ENCODE data around the gene ABCA10. TPM values are rescaled to one million over a fixed set of nuclear protein-coding genes. Genes with fewer than 3 reads are reported as not detected.

The ABCA10 gene
- total RNA-seq, 1 experiment from 2014 or later = not detected

- Mint-ChIP-seq H3K27me3 (ENCODE audit: low read depth) (no peaks in the 10 kb centered on the region), H3K36me3 (no peaks in the 10 kb centered on the region), H3K27ac (no peak overlapping the region; the same call in 1 of the 2 replicates), H3K4me3 (no peak overlapping the region), H3K9me3 (no peaks in the 10 kb centered on the region), H3K4me1 (0 out of 2 replicates have a peak, but pooled peaks cover 3% of the 10 kb centered on the region)
- ATAC-seq = no peak
- CTCF ChIA-PET = interaction anchor here (0.7 to 1.4 kb wide), 2 partner anchors 19 to 403 kb away, joined by 3 to 4 read pairs; no protein-coding TSS in a partner anchor
- POLR2A ChIA-PET = no interaction called here
- TF ChIP-seq IRF2 (CRISPR knock-in tag; IDR thresholded peaks at IDR 0.05; ENCODE audit: borderline replicate concordance, low read depth) (no peak), ATF3 (CRISPR knock-in tag; conservative IDR thresholded peaks at IDR 0.05) (no peak), AR (CRISPR knock-in tag; IDR thresholded peaks at IDR 0.05) (no peak), TP53 (CRISPR knock-in tag; IDR thresholded peaks at IDR 0.05) (no peak), FOXK1 (CRISPR knock-in tag; IDR thresholded peaks at IDR 0.05) (no peak), MXD4 (CRISPR knock-in tag; IDR thresholded peaks at IDR 0.05; ENCODE audit: borderline replicate concordance) (no peak), NFE2L1 (CRISPR knock-in tag; IDR thresholded peaks at IDR 0.05) (no peak)
- no peak for DNase-seq (ENCODE audit: low spot score)
These were observed 124.9 kb downstream of the ABCA10 start for GRCh38 chr17:69103557-69104233.

GRCh38 chr17:69098625-69099024 lies 130.0 kb downstream of the ABCA10 start:
- Mint-ChIP-seq H3K4me3 (no peak overlapping the region), H3K9me3 (no peaks in the 10 kb centered on the region), H3K27ac (no peak overlapping the region), H3K36me3 (no peaks in the 10 kb centered on the region), H3K4me1 (peaks cover 9% of the 10 kb centered on the region), H3K27me3 (ENCODE audit: low read depth) (no peaks in the 10 kb centered on the region)
- ChIA-PET CTCF (interaction anchor here (0.9 kb wide), 1 partner anchor 13 kb away, joined by 5 read pairs; no protein-coding TSS in a partner anchor), POLR2A (no interaction called here)
- ATAC-seq (no peak), DNase-seq (ENCODE audit: low spot score) (no peak)
- TF ChIP-seq FOXK1 (CRISPR knock-in tag; IDR thresholded peaks at IDR 0.05) = no peak
- TF ChIP-seq TP53 (CRISPR knock-in tag; IDR thresholded peaks at IDR 0.05) = no peak
- TF ChIP-seq ZBTB21 (CRISPR knock-in tag; IDR thresholded peaks at IDR 0.05; ENCODE audit: borderline replicate concordance) = no peak
- TF ChIP-seq CREB1 (CRISPR knock-in tag; IDR thresholded peaks at IDR 0.05) = no peak
- no peak for TF ChIP-seq CREM (CRISPR knock-in tag; IDR thresholded peaks at IDR 0.05)
- TF ChIP-seq ATF6 (CRISPR knock-in tag; IDR thresholded peaks at IDR 0.05) = no peak
- TF ChIP-seq NR1H2 (CRISPR knock-in tag; IDR thresholded peaks at IDR 0.05) = no peak
- TF ChIP-seq ZSCAN18 (CRISPR knock-in tag; IDR thresholded peaks at IDR 0.05) = no peak
- TF ChIP-seq FOXP1 (CRISPR knock-in tag; IDR thresholded peaks at IDR 0.05; ENCODE audit: borderline replicate concordance) = no peak
- TF ChIP-seq E2F4 (CRISPR knock-in tag; IDR thresholded peaks at IDR 0.05; ENCODE audit: borderline replicate concordance, low read depth) = no peak

Small RNA genes lying within 50 kb of the gene (microRNA-seq; reads per million reads assigned to microRNA genes)
- gene MIR4524A (ENCODE audit: borderline number of aligned reads) (not detected), gene MIR4524B (ENCODE audit: borderline number of aligned reads) (not detected)

Other genes with a start within 250 kb of the ABCA10 start
- not detected in 3 replicates for gene ABCA9, start 167.9 kb downstream of the ABCA10 start, total RNA-seq (2021)
- gene ABCA6, start 86.9 kb downstream of the ABCA10 start, total RNA-seq (2021) = not detected in 3 replicates
- gene ABCA5, start 98.3 kb upstream of the ABCA10 start, total RNA-seq (2021) = 1.4 to 1.8 TPM (median 1.6 TPM) in 3 replicates
- gene MAP2K6, start 185.9 kb upstream of the ABCA10 start, total RNA-seq (2021) = 43.0 to 50.5 TPM (median 49.5 TPM) in 3 replicates